H1 (cell line): ENCODE results near the gene HDAC9. TPM values are rescaled to one million over a fixed set of nuclear protein-coding genes. Genes with fewer than 3 reads are reported as not detected.

Source experiments
- EZH2 ChIP-seq: fragments of 200-600 bp; sonication (generic); IDR thresholded peaks from 2 replicates; pipeline ENCODE4 v1.7.1; 2012; ENCODE audit warnings: low read depth, mild to moderate bottlenecking, moderate library complexity, low read length, inconsistent platforms; ENCODE audit not compliant: severe bottlenecking
- JUND ChIP-seq: IDR thresholded peaks from 2 replicates; pipeline ENCODE4 v1.6.1; 2011; ENCODE audit warnings: mild to moderate bottlenecking, improper control_type of control experiment, low read length
- polyA plus RNA-seq, 7 experiments: library from polyadenylated mRNA; depleted of rRNA in 3 of 7; stranded (reverse) in 5 of 7; unstranded in 2 of 7; fragments of >200 nt in 5 of 7; fragments of 200-250 nt in 2 of 7; gene quantifications; 1 replicate in 5 of 7; 2 replicates in 1 of 7; 4 replicates in 1 of 7; pipeline versions ENCODE4 v1.2.1 to v1.2.3, GENCODE V29; 2011 to 2013; ENCODE audit warnings: missing spikeins in 2 of 7, mixed read lengths in 2 of 7
- total RNA-seq: library from RNA; stranded (reverse); fragmentation: NEBNext Ultra II Directional; extraction: Animal tissue kit (Norgen Biotek cat#: 25700); gene quantifications from 2 replicates; pipeline ENCODE4 v1.2.1, GENCODE V29; 2021

HDAC9 gene
- total and polyA plus RNA-seq, 2 of the 8 experiments (the other 6 are each of a cell fraction or from before 2014, with no cell fraction given): 9.5 to 13.1 TPM

GRCh38 chr7:18866359-18867036, 370.9 kb downstream of the HDAC9 start (continued):
- TF ChIP-seq JUND (no peak), EZH2 (no peak)
